WERI-Rb-1 (cell line): Measurements from ENCODE around the gene NEURL3.
A peak's percentile ranks its signal among the peaks of the same experiment; 100 is the strongest.
"Not testable (repeated sequence)": the region's sequence is repeated elsewhere in the genome, so short reads cannot be mapped to it uniquely, and the experiment has no call there.

Source experiments
- DNase-seq: peaks from one replicate; pipeline ENCODE4 v3.0.0-alpha.2; 2020
- H3K27ac ChIP-seq: fragments of 250-450 bp; sonication (Bioruptor Pico); 2 replicates; pipeline ENCODE4 v1.5.1; 2020; ENCODE audit warnings: mild to moderate bottlenecking, moderate library complexity
- H3K27me3 ChIP-seq: fragments of 250-450 bp; sonication (Bioruptor Pico); 2 replicates; pipeline ENCODE4 v1.5.1; 2021; ENCODE audit warnings: mild to moderate bottlenecking, low read depth, moderate library complexity; ENCODE audit not compliant: insufficient read depth, severe bottlenecking
- H3K36me3 ChIP-seq: fragments of 250-450 bp; sonication (Bioruptor Pico); 2 replicates; pipeline ENCODE4 v1.5.1; 2020; ENCODE audit warnings: mild to moderate bottlenecking, moderate library complexity
- H3K4me3 ChIP-seq: 2 replicates; pipeline ENCODE4 v1.5.1; 2011; ENCODE audit warnings: low read depth, mild to moderate bottlenecking, control low read depth, low read length
- H3K9me3 ChIP-seq: fragments of 250-450 bp; sonication (Bioruptor Pico); 2 replicates; pipeline ENCODE4 v1.5.1; 2021; ENCODE audit warnings: mild to moderate bottlenecking, moderate library complexity; ENCODE audit not compliant: severe bottlenecking
- TF ChIP-seq, protein P1 (sequence below): IDR thresholded peaks from 2 replicates; pipeline ENCODE4 v1.5.1; 2011; ENCODE audit warnings: low read depth, mild to moderate bottlenecking, control low read depth, inconsistent platforms, low read length

The NEURL3 gene

DNA sequence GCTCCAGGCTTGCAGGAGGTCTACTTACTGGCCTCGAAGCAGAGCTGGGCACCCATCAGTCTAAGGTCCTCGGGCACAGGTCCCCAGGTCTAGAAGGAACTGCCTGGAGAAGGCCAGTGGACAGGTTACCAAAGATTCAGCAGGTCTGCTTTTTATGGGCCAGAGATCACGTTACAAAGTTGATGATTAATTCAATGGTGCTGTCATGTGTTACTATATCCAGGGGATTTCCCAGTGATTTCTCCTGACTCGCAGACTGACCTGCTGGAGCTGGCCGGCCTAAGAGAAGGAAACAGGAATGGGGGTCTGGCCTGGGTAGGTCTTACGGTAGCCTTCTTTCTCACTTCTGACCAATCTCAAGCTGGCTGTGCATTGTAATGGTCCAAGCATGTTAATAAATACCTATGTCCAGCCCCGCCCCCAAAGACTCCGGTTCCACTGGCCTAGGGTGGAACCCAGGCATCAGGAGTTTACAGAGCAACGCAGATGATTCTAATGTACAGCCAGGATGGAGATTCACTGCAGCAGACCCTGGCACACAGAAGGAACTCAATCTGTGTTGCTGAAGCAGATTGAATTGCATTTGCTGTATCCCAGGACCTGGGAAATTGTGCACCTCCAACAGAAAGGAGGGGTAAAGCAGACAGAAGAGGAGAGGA lies at the start of gene NEURL3:
TSS of gene NEURL3 (minus strand) at position 127 of the 659 bp plus-strand sequence. CDS start at position 56, 71 bp downstream.
- TF ChIP-seq, protein P1, sequence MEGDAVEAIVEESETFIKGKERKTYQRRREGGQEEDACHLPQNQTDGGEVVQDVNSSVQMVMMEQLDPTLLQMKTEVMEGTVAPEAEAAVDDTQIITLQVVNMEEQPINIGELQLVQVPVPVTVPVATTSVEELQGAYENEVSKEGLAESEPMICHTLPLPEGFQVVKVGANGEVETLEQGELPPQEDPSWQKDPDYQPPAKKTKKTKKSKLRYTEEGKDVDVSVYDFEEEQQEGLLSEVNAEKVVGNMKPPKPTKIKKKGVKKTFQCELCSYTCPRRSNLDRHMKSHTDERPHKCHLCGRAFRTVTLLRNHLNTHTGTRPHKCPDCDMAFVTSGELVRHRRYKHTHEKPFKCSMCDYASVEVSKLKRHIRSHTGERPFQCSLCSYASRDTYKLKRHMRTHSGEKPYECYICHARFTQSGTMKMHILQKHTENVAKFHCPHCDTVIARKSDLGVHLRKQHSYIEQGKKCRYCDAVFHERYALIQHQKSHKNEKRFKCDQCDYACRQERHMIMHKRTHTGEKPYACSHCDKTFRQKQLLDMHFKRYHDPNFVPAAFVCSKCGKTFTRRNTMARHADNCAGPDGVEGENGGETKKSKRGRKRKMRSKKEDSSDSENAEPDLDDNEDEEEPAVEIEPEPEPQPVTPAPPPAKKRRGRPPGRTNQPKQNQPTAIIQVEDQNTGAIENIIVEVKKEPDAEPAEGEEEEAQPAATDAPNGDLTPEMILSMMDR: no peak
- Histone ChIP-seq H3K4me3 (no peak within 1 kb of the TSS), H3K9me3 (no peaks in the 10 kb centered on the region), H3K27me3 (no peaks in the 10 kb centered on the region), H3K36me3 (no peaks in the 10 kb centered on the region), H3K27ac (no peak within 1 kb of the TSS)
- no peak for DNase-seq

- peak; percentile 59 for DNase-seq
- TF ChIP-seq, protein P1: peak; percentile 97
- Histone ChIP-seq H3K9me3 (no peaks in the 10 kb centered on the region), H3K36me3 (no peaks in the 10 kb centered on the region), H3K4me3 (no peak overlapping the region), H3K27ac (no peak overlapping the region), H3K27me3 (no peaks in the 10 kb centered on the region)
These were observed 49.4 kb upstream of the NEURL3 start for GRCh38 chr2:96554293-96555145.

DNA sequence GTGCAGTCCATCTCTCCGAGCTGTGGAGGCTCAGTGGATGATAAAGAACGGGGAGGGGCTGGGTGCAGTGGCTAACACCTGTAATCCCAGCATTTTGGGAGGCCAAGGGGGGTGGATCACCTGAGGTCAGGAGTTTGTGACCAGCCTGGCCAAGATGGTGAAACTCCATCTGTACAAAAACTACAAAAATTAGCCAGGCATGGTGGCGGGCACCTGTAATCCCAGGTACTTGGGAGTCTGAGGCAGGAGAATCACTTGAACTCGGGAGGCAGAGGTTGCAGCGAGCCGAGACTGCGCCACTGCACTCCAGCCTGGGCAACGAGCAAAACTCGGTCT lies 48.8 kb upstream of the NEURL3 start:
- not testable (repeated sequence) for H3K36me3 ChIP-seq, H3K27ac ChIP-seq, H3K4me3 ChIP-seq, H3K27me3 ChIP-seq, DNase-seq, H3K9me3 ChIP-seq

DNA sequence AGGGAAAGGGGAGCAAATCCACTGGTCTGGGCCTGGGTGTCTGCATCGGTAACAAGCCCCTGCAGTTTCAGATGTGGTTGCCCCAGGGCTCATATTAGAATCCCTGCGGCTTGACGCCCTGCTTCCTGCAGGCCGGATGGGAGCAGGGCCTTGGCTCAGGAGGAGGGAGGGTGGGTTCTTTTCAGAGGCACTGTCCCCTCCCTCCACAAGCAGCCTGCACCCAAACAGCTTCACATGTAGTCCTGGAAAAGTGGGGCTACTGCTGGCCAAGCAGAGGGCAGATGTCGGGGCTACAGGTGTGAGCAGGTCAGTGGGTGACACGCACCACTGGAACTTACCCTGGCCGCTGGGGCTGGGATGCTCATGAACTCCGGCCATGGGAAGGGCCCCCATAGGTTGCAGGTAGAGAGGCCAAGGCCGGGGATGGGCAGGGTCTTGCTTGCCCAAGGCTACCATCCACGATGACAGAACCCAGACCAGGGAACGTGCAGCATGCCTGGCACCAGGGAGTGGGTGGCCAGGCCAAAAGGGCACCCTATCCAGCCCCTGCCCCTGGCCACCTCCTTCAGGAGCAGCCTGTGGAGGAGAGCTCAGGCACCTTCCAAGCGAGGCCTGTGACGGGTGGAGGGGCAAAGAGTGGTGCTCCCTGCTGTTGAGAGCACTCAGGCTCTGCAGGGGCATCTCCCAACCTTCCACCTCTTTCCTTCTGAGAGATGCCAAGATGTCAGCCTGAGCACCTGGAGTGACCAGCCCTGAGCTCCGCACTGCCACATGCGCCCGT lies 48.2 kb upstream of the NEURL3 start:
- no peaks in the 10 kb centered on the region for H3K9me3 ChIP-seq
- H3K36me3 ChIP-seq: no peaks in the 10 kb centered on the region
- DNase-seq: no peak
- TF ChIP-seq, protein P1: no peak
- H3K4me3 ChIP-seq: no peak overlapping the region
- no peaks in the 10 kb centered on the region for H3K27me3 ChIP-seq
- no peak overlapping the region for H3K27ac ChIP-seq

GRCh38 chr2:96552315-96553175 lies 47.4 kb upstream of the NEURL3 start:
- H3K36me3 ChIP-seq: no peaks in the 10 kb centered on the region

More at GRCh38 chr2:96552315-96553175, 47.4 kb upstream of the NEURL3 start:
- Histone ChIP-seq H3K9me3 (no peaks in the 10 kb centered on the region), H3K4me3 (no peak overlapping the region), H3K27ac (no peak overlapping the region), H3K27me3 (no peaks in the 10 kb centered on the region)
- TF ChIP-seq, protein P1: no peak
- DNase-seq: no peak
